Neural progenitor cell (in vitro differentiated cells): ENCODE results near the gene ABCB6.

Source experiments
- CTCF ChIP-seq: fragments of 200-600 bp; sonication (generic); IDR thresholded peaks from 2 replicates; pipeline ENCODE4 v1.5.1; 2017; ENCODE audit warnings: antibody characterized with exemption, mild to moderate bottlenecking
- EZH2 ChIP-seq: fragments of 200-600 bp; sonication (generic); IDR thresholded peaks from 2 replicates; pipeline ENCODE4 v1.6.1; 2017; ENCODE audit warnings: antibody characterized with exemption, mild to moderate bottlenecking, moderate library complexity
- EZH2phosphoT487 ChIP-seq: fragments of 200-600 bp; sonication (generic); IDR thresholded peaks from 2 replicates; pipeline ENCODE4 v1.6.1; 2017; ENCODE audit warnings: antibody characterized with exemption

DNA sequence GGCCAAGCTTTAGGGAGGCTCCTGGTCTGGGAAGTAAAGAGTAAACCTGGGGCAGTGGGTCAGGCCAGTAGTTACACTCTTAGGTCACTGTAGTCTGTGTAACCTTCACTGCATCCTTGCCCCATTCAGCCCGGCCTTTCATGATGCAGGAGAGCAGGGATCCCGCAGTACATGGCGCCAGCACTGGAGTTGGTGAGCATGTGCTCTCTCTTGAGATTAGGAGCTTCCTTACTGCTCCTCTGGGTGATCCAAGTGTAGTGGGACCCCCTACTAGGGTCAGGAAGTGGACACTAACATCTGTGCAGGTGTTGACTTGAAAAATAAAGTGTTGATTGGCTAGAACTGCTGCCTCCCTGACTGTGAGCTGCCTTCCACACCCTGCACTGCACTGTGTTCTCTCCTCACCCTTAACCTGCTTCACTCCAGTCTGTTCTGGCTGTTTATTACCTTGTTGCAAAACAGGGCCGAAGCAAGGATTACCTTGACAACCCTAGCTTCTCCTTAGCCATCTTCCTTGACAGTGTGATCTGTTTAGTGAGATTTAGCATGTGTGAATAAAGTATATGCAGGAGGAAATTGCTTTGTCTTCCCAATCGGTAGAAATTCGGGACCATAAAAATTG is 35.5 kb downstream of the ABCB6 start:
- TF ChIP-seq CTCF: no peak
- TF ChIP-seq EZH2: no peak
- TF ChIP-seq EZH2phosphoT487: no peak
